ENCODE measurements around the gene KRT17. TPM values are rescaled to one million over a fixed set of nuclear protein-coding genes. Genes with fewer than 3 reads are reported as not detected.

The KRT17 gene
- total RNA-seq, 2 donors from 2014 or later = 4.4 to 5.9 TPM

DNA sequence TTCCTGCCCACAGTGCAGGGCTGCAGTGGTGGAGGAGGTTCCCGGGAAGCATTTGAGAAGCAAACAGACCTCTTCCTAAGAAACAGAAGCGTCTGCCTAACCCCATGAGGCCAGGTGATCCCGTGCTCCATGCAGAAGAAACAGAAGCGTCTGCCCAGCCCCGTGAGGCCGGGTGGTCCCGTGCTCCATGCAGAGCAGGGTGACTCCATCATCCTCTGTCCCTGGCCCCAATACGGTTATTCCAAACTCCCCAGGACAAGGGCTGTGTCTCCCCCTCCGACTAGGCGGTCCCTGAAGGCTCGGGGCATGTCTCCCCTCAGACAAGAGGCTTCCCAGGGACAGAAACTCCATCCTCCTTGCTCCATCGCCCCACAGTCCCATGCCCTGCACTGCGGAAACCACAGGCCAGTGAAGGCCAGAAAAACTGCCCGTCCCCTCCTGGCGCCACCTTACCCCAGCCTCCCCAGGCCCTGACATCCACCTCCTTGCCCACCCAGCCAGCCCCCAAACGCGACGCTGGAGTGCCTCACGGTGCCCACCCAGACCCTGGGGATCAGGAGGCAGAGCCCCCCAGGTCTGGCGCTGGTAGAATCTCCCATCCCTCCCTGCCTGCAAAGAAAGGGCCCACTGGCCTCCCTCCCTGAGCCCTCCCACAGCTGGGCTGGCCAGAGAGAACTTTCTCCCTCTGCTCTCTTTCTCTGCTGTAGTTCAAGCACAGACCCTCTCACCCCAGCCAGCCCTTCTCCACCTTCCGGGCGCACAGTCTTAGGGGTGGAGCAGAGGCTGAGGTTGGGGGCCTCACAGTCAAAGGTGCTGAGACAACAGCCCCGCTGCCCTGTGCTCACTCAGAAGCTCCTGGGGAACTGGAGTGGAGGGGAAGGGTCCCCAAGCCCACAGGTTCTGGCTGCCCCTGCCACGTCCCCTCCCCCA, 30.6 kb upstream of the KRT17 start:
- Histone ChIP-seq H3K4me1 (peaks cover 32% of the 10 kb centered on the region), H3K36me3 (replicated peaks in 1 of 2; ENCODE audit: insufficient read depth in 1 of 2, low read depth in 2 of 2) (no peaks in the 10 kb centered on the region), H3K4me3 (no peak overlapping the region), H3K27ac (peak overlapping the region; percentile 10 to 69 (median 42)), H3K27me3 (no peaks in the 10 kb centered on the region), H3K9me3 (no peaks in the 10 kb centered on the region)
- TF ChIP-seq, protein P1, sequence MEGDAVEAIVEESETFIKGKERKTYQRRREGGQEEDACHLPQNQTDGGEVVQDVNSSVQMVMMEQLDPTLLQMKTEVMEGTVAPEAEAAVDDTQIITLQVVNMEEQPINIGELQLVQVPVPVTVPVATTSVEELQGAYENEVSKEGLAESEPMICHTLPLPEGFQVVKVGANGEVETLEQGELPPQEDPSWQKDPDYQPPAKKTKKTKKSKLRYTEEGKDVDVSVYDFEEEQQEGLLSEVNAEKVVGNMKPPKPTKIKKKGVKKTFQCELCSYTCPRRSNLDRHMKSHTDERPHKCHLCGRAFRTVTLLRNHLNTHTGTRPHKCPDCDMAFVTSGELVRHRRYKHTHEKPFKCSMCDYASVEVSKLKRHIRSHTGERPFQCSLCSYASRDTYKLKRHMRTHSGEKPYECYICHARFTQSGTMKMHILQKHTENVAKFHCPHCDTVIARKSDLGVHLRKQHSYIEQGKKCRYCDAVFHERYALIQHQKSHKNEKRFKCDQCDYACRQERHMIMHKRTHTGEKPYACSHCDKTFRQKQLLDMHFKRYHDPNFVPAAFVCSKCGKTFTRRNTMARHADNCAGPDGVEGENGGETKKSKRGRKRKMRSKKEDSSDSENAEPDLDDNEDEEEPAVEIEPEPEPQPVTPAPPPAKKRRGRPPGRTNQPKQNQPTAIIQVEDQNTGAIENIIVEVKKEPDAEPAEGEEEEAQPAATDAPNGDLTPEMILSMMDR (IDR thresholded peaks at IDR 0.05) = no peak
- TF ChIP-seq POLR2A (IDR thresholded peaks at IDR 0.05) = no peak
- no peak for DNase-seq
- ATAC-seq = no peak
- intact Hi-C loops (cut with DNase I) = loop anchor here (5.0 kb wide), 1 partner anchor 743 kb away; no protein-coding TSS in a partner anchor
- WGBS, 2 donors = 58 to 71% methylated on average over 12 to 19 of the region's 24 CpGs

DNA sequence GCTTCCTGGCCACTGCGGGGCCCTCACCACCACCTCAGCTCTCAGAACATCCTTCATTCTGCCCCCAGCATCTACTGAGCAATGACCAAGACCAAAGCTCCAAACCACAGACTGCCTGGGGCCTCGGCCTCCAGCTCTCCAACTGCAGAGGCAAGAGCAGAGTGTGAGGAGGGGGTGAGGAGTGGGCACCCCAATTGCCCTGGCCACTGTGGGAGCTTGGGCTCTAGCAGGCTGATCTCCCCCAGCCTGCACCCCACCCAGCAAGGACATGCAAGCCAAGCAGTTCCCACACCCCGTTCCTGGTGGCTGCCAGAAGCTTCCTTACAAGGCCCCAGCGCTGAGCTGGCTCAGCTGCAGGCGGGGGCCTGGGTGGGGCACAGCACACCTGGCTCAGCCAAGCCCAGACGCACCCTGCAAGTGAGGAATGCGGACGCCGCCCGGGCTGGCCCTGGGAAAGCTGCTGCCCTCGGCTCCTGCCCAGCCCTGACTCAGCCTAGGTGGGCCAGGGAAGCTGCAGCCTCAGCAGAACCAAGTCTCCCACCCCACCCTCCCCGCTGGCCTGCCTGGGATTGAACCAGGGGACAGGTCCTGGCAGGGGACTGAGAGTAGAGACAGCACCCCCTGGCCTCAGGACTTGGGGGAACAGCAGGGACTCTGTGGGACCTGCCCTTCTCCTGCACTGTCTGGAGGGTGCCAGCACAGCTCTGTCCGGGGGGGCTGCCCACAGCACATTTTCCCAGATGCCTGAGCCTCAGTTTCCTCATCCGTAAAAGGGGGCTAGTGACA, 29.7 kb upstream of the KRT17 start:
- peak overlapping the region in 3 of 4 donors; percentile 32 to 69 (median 60) for H3K27ac ChIP-seq
- peak; percentile 45 for ATAC-seq
- intact Hi-C loops (cut with DNase I) = no loop called here

DNA sequence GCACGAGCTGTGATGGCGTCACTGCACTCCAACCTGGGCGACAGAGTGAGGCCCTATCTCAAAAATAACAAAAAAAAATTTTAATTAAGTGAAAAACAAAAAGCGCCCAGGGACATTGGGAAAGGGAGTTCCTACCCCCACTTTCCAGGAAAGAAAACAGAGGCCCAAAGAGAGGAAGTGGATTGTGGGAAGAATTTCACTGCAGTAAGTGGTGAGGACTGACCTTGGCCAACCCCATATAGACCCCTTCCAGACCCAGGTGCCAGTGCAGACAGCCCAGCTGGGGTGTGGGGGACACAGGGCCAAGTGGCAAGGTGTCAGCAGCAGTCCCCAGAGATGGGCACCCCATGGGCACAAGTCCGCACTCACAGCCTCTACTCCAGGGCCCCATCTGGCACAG, 29.0 kb upstream of the KRT17 start:
- TF ChIP-seq, protein P1 (IDR thresholded peaks at IDR 0.05) = no peak
- no peak for TF ChIP-seq POLR2A (IDR thresholded peaks at IDR 0.05)
- no peak for ATAC-seq
- H3K4me1 ChIP-seq = peaks cover 36% of the 10 kb centered on the region
- no peaks in the 10 kb centered on the region for H3K27me3 ChIP-seq
- no peak overlapping the region for H3K4me3 ChIP-seq
- 87 to 93% methylated on average over 5 of the region's 5 CpGs for WGBS, 2 donors
- H3K27ac ChIP-seq = peak overlapping the region in 3 of 4 donors; percentile 32 to 69 (median 60)
- H3K9me3 ChIP-seq = no peaks in the 10 kb centered on the region
- H3K36me3 ChIP-seq (replicated peaks in 1 of 2; ENCODE audit: insufficient read depth in 1 of 2, low read depth in 2 of 2) = no peaks in the 10 kb centered on the region
- intact Hi-C loops (cut with DNase I) = no loop called here
- no peak for DNase-seq

More for the DNA sequence above, 29.7 kb upstream of the KRT17 start:
- peak; percentile 38 to 79 (median 58) for DNase-seq
- Histone ChIP-seq H3K4me1 (peaks cover 32% of the 10 kb centered on the region), H3K27me3 (no peaks in the 10 kb centered on the region), H3K9me3 (no peaks in the 10 kb centered on the region), H3K4me3 (no peak overlapping the region), H3K36me3 (replicated peaks in 1 of 2; ENCODE audit: insufficient read depth in 1 of 2, low read depth in 2 of 2) (no peaks in the 10 kb centered on the region)
- TF ChIP-seq, protein P1 (IDR thresholded peaks at IDR 0.05) = no peak
- no peak for TF ChIP-seq POLR2A (IDR thresholded peaks at IDR 0.05)
- 54 to 80% methylated on average over 1 to 14 of the region's 14 CpGs for WGBS, 2 donors

GRCh38 chr17:41652461-41652970, 28.1 kb upstream of the KRT17 start:
- H3K36me3 ChIP-seq (replicated peaks in 1 of 2; ENCODE audit: insufficient read depth in 1 of 2, low read depth in 2 of 2) = no peaks in the 10 kb centered on the region
- TF ChIP-seq, protein P1 (IDR thresholded peaks at IDR 0.05) = no peak
- TF ChIP-seq POLR2A (IDR thresholded peaks at IDR 0.05) = no peak
- no peaks in the 10 kb centered on the region for H3K27me3 ChIP-seq
- 66% methylated on average over 4 of the region's 5 CpGs; no CpG with 5 or more reads in 1 of the 2 donors for WGBS, 2 donors
- DNase-seq (no peak), ATAC-seq (no peak)
- H3K9me3 ChIP-seq = no peaks in the 10 kb centered on the region
- intact Hi-C loops (cut with DNase I) = no loop called here
- peaks cover 44% of the 10 kb centered on the region for H3K4me1 ChIP-seq
- no peak overlapping the region for H3K27ac ChIP-seq
- H3K4me3 ChIP-seq = no peak overlapping the region
